ENCODE data around the gene CALCOCO2. TPM values are rescaled to one million over a fixed set of nuclear protein-coding genes. Genes with fewer than 3 reads are reported as not detected.
"Not testable (repeated sequence)": the region's sequence is repeated elsewhere in the genome, so short reads cannot be mapped to it uniquely, and the experiment has no call there.

CALCOCO2 gene
- total and polyA plus RNA-seq, 4 donors, result 23.0 to 64.9 (median 44.0) TPM

- Histone ChIP-seq H3K4me3 (ENCODE audit: low read depth in 1 of 3, low read length in 3 of 3) (no peak overlapping the region), H3K9me3 (ENCODE audit: control insufficient read depth in 4 of 4, low read length in 3 of 4) (no peaks in the 10 kb centered on the region), H3K4me1 (ENCODE audit: control insufficient read depth in 4 of 4, insufficient read depth in 4 of 4, low read length in 3 of 4) (peaks cover 22 to 48% (median 33%) of the 10 kb centered on the region in 4 donors), H3K27me3 (ENCODE audit: control insufficient read depth in 4 of 4, insufficient read depth in 4 of 4, low read length in 3 of 4) (no peaks in the 10 kb centered on the region), H3K27ac (ENCODE audit: low read depth in 1 of 2, low read length in 2 of 2) (peak overlapping the region; percentile 1 to 61), H3K36me3 (ENCODE audit: control insufficient read depth in 4 of 4, insufficient read depth in 3 of 4, low read depth in 1 of 4, low read length in 3 of 4) (no peaks in the 10 kb centered on the region), H3K9ac (ENCODE audit: low read depth in 1 of 2, low read length in 2 of 2) (no peak overlapping the region)
- WGBS, result 28% methylated on average over 10 of the region's 10 CpGs
- peak in 1 of 2 donors; percentile 17 for TF ChIP-seq RAD21 (IDR thresholded peaks at IDR 0.05)
- no peak for TF ChIP-seq CTCF (IDR thresholded peaks at IDR 0.05; ENCODE audit: low read depth, low read length, missing input control)
- peak; percentile 56 for TF ChIP-seq FOXA2 (IDR thresholded peaks at IDR 0.05)
- TF ChIP-seq TAF1 (conservative IDR thresholded peaks at IDR 0.05), result no peak
- TF ChIP-seq MAX (IDR thresholded peaks at IDR 0.05), result peak; percentile 80
- TF ChIP-seq RXRA (IDR thresholded peaks at IDR 0.05), result peak; percentile 82 to 91
- TF ChIP-seq, protein P1, sequence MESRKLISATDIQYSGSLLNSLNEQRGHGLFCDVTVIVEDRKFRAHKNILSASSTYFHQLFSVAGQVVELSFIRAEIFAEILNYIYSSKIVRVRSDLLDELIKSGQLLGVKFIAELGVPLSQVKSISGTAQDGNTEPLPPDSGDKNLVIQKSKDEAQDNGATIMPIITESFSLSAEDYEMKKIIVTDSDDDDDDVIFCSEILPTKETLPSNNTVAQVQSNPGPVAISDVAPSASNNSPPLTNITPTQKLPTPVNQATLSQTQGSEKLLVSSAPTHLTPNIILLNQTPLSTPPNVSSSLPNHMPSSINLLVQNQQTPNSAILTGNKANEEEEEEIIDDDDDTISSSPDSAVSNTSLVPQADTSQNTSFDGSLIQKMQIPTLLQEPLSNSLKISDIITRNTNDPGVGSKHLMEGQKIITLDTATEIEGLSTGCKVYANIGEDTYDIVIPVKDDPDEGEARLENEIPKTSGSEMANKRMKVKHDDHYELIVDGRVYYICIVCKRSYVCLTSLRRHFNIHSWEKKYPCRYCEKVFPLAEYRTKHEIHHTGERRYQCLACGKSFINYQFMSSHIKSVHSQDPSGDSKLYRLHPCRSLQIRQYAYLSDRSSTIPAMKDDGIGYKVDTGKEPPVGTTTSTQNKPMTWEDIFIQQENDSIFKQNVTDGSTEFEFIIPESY (IDR thresholded peaks at IDR 0.05), result peak; percentile 93
- TF ChIP-seq REST (IDR thresholded peaks at IDR 0.05), result peak; percentile 6
- TF ChIP-seq HNF4A (conservative IDR thresholded peaks at IDR 0.05), result peak; percentile 79 to 83
- peak; percentile 91 for TF ChIP-seq SP1 (IDR thresholded peaks at IDR 0.05)
- TF ChIP-seq EGR1 (IDR thresholded peaks at IDR 0.05; ENCODE audit: low read depth in 2 of 2), result peak in 1 of 2 donors; percentile 55
- peak; percentile 52 for TF ChIP-seq NR2F2 (IDR thresholded peaks at IDR 0.05)
- no peak for TF ChIP-seq GABPA (IDR thresholded peaks at IDR 0.05 in 1 of 2, conservative IDR thresholded peaks at IDR 0.05 in 1 of 2)
- TF ChIP-seq JUND (IDR thresholded peaks at IDR 0.05), result peak; percentile 91 to 92
- peak; percentile 80 for TF ChIP-seq YY1 (IDR thresholded peaks at IDR 0.05)
- peak; percentile 17 for TF ChIP-seq HNF4G (IDR thresholded peaks at IDR 0.05)
- peak; percentile 10 for TF ChIP-seq FOXA1 (IDR thresholded peaks at IDR 0.05)
- TF ChIP-seq ATF3 (IDR thresholded peaks at IDR 0.05), result peak; percentile 55
- no peak for DNase-seq (ENCODE audit: low spot score)
Measured at GRCh38 chr17:48795444-48796162, 35.2 kb upstream of the CALCOCO2 start.

- WGBS, result 48% methylated on average over 6 of the region's 6 CpGs
- not testable (repeated sequence) for H3K9me3 ChIP-seq (ENCODE audit: control insufficient read depth in 4 of 4, low read length in 3 of 4); H3K4me3 ChIP-seq (ENCODE audit: low read depth in 1 of 3, low read length in 3 of 3); H3K9ac ChIP-seq (ENCODE audit: low read depth in 1 of 2, low read length in 2 of 2); H3K27me3 ChIP-seq (ENCODE audit: control insufficient read depth in 4 of 4, insufficient read depth in 4 of 4, low read length in 3 of 4); H3K36me3 ChIP-seq (ENCODE audit: control insufficient read depth in 4 of 4, insufficient read depth in 3 of 4, low read depth in 1 of 4, low read length in 3 of 4); DNase-seq (ENCODE audit: low spot score)
- H3K4me1 ChIP-seq (ENCODE audit: control insufficient read depth in 4 of 4, insufficient read depth in 4 of 4, low read length in 3 of 4), result peaks cover 22 to 53% (median 33%) of the 10 kb centered on the region in 4 donors
- H3K27ac ChIP-seq (ENCODE audit: low read depth in 1 of 2, low read length in 2 of 2), result peak overlapping the region; percentile 1 to 61
Measured at GRCh38 chr17:48796163-48796522, 34.7 kb upstream of the CALCOCO2 start.

Data from liver (tissue), 9 donors.